ENCODE results near the gene KCNN1. TPM values are rescaled to one million over a fixed set of nuclear protein-coding genes. Genes with fewer than 3 reads are reported as not detected.

KCNN1 gene
- total RNA-seq, 4 donors from 2014 or later = 0.12 to 1.0 (median 0.88) TPM; not detected in 1

DNA sequence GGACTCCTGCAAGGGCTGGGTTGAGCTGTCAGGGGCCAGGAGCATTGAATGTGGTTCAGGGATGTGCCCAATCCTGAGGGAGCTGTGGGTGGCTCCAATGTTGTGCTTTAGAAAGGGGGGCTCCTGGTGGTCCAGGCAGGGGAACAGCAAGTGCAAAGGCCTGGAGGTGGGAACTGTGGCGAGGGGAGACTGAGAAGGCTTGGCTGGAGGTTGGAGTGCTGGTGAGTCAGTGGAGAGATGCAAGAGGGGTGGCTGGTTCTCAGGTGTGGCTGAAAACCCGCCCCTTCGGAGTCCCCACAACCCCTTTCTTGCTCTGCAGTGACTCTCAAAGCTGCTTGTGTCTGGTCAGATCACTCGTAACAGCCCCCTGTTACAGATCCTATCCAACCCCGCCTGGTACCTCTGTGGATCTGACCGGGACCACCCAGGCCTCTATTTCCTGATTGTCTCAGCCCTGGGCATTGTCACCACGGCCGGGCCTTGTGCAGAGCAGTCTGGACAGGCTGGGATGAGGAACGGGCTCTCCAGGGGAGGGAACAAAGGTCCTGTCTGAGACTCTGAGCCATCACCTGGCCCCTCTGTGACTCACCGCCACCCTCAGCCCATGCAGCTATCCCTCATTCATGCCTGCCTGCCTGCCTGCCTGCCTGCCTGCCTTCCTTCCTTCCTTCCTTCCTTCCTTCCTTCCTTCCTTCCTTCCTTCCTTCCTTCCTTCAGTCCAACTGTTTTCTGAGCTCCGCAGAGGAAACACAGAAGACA is 1.4 kb upstream of the KCNN1 start:
- TF ChIP-seq CTCF (IDR thresholded peaks at IDR 0.05) = no peak
- ATAC-seq (ENCODE audit: low FRiP score) = no peak
- no peak for DNase-seq (ENCODE audit: low spot score)

DNA sequence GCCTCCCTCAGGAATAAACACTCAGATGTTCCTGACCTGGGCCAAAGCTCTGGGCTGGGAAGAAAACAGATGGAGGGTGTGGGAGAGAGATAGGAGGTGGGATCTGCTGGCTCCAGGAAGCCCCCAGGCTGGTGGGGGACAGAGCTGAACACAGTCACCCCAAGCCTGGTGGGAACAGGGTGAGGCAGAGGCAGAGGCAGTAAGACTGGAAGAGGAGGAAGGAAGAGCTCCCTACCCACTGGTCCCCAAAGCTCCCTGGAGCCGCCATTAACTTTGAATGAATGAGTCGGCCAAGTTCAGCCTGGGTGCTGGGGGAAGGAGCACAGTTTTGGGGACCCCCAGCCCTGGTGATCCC is 801 bp upstream of the KCNN1 start:
- DNase-seq (ENCODE audit: low spot score) = no peak
- ATAC-seq (ENCODE audit: low FRiP score) = no peak
- TF ChIP-seq CTCF (IDR thresholded peaks at IDR 0.05) = no peak

GRCh38 chr19:17967257-17968051 is 547 bp downstream of the KCNN1 start:
- ATAC-seq (ENCODE audit: low FRiP score) (peak; percentile 7), DNase-seq (ENCODE audit: low spot score) (no peak)
- no peak for TF ChIP-seq CTCF (IDR thresholded peaks at IDR 0.05)

DNA sequence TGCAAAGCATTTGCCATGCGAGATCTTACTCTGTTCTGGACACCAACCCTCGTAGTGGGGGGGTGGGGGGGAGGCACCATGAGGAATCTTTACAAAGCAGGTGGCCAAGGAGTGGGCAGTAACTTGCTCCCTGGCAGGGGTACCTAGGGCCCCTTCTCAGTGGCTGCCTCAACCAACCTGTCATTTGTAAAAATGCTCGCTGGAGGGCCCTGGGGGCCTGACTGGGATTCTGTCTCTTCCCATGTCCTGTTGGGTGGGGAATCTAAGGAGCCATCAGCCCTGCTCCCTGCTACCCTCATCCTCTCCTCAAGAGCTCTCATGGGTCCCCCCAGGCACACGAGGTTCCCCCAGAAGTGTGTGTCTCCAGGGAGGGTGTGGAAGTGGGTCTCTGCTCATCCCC is 1.5 kb downstream of the KCNN1 start:
- TF ChIP-seq CTCF (IDR thresholded peaks at IDR 0.05) = no peak
- DNase-seq (ENCODE audit: low spot score) (no peak), ATAC-seq (ENCODE audit: low FRiP score) (no peak)

DNA sequence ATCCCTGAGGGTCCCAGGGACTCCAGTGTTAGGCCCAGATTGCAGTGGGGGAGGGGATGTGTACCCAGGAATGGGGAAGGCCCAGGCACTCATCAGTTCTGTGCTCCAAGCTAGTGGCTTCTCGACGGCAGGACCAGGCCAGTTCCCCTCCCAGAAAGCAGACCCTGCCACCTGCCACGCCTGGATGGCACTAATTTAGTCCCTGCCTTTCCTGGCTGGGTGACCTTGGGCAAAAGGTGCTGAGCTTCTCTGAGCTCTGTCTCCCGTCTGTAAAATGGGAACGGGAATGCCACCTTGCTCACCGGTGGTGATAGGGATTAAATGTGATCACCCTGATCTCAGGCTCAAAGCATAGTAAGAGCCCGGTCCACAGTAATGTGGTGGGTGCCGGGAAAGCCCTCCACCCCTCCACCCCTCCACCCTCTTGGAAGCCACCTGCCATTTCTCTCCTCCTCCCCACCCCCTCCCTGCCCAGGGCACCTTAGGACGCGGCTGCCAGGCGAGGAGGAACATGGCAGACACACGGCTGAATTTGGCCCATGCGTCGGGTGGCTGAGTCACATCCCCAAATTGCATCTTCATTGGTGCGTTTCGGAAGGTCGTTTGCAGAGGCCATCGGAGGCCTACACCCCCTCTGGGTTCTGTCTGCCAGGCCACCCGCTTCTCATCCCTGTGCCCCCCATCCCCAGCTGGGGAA is 2.3 kb downstream of the KCNN1 start:
- no peak for ATAC-seq (ENCODE audit: low FRiP score)
- TF ChIP-seq CTCF (IDR thresholded peaks at IDR 0.05) = no peak
- DNase-seq (ENCODE audit: low spot score) = no peak

DNA sequence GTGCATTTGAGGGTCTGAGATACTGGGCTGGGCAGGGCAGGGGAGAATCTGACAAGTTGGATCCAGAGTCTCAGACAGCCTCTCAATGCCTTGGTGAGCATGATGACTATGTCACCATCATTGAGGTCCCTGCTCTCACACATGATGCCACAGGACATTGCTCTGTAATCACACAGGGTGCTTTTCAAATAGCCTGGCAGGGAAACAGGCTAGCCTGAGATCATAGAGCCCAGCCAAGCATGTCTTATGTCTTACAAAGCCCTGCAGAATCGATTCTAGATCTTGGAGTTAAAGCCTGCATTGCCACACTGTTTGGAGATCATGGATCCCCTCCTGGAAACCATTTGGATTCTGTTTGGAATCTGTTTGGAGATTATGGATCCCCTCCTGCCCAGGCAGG is 5.3 kb downstream of the KCNN1 start:
- DNase-seq (ENCODE audit: low spot score) (no peak), ATAC-seq (ENCODE audit: low FRiP score) (no peak)
- TF ChIP-seq CTCF (IDR thresholded peaks at IDR 0.05) = no peak

All from omental fat pad (tissue), 4 donors.